Endothelial cell of umbilical vein (primary cell): Measurements from ENCODE around the gene RFC2. TPM values are rescaled to one million over a fixed set of nuclear protein-coding genes. Genes with fewer than 3 reads are reported as not detected.

Experiments
- BruUV-seq: library from RNA; stranded (reverse); fragments of 400-500 nt; replicated peaks from 2 replicates; lab custom pipeline; 2021; lab: Mats Ljungman, UMichigan
- CTCF ChIA-PET: fragments of 300-600, 350-600 bp; sonication (Branson Sonifier 250); formaldehyde crosslinking; loops from one replicate; lab custom pipeline; 2021; ENCODE audit warnings: antibody characterized with exemption, inconsistent platforms; lab: Charles Lee
- POLR2A ChIA-PET: fragments of 300-600, 350-600 bp; sonication (Branson Sonifier 250); formaldehyde crosslinking; loops from one replicate; lab custom pipeline; 2021; ENCODE audit warnings: antibody characterized with exemption, inconsistent platforms; lab: Charles Lee
- DNase-seq: peaks from one replicate; pipeline ENCODE4 v3.0.0-alpha.2; 2011; ENCODE audit warnings: low read depth, low spot score
- FAIRE-seq: peaks from 2 replicates; lab custom pipeline; 2011; peaks lifted over from hg19 to GRCh38; lab: Jason Lieb, UNC
- H2AFZ ChIP-seq: 2 replicates; pipeline ENCODE4 v1.6.0; 2012; ENCODE audit warnings: low read depth, low read length, control low read depth, inconsistent platforms
- H3K27ac ChIP-seq: 2 replicates; pipeline ENCODE4 v1.5.1; 2011; ENCODE audit warnings: low read depth, mild to moderate bottlenecking, control low read depth, low read length, moderate library complexity; ENCODE audit not compliant: insufficient read depth
- H3K27me3 ChIP-seq, 2 experiments: 2 replicates each; pipeline versions ENCODE4 v1.6.0 to v1.6.1; 2011; ENCODE audit warnings: low read length in 2 of 2, mixed read lengths in 1 of 2; ENCODE audit not compliant: control insufficient read depth in 2 of 2, insufficient read depth in 2 of 2
- H3K36me3 ChIP-seq, 2 experiments: 2 replicates in 1 of 2; 3 replicates in 1 of 2; pipeline ENCODE4 v1.5.1; 2011; ENCODE audit warnings: low read length in 2 of 2, mild to moderate bottlenecking in 1 of 2, moderate library complexity in 1 of 2; ENCODE audit not compliant: control insufficient read depth in 2 of 2, insufficient read depth in 2 of 2; ENCODE audit errors: extremely low read depth in 1 of 2
- H3K4me1 ChIP-seq: 3 replicates; pipeline ENCODE4 v1.5.1; 2011; ENCODE audit warnings: mild to moderate bottlenecking, low read length; ENCODE audit not compliant: control insufficient read depth, insufficient read depth; ENCODE audit errors: extremely low read depth
- H3K4me2 ChIP-seq: 2 replicates; pipeline ENCODE4 v1.6.1; 2011; ENCODE audit warnings: low read length, control low read depth, mixed read lengths; ENCODE audit not compliant: insufficient read depth
- H3K4me3 ChIP-seq, 3 experiments: fragments of 200-600 bp in 1 of 3; sonication (generic), shearing (Covaris generic) in 1 of 3; replicated peaks in 1 of 3; 2 replicates each; pipeline ENCODE4 v1.5.1; 2011 to 2016; ENCODE audit warnings: control low read depth in 3 of 3, low read length in 3 of 3, mild to moderate bottlenecking in 2 of 3, inconsistent platforms in 1 of 3, low read depth in 1 of 3, moderate library complexity in 1 of 3; ENCODE audit not compliant: insufficient read depth in 1 of 3
- H3K79me2 ChIP-seq: 2 replicates; pipeline ENCODE4 v1.6.0; 2012; ENCODE audit warnings: low read length, inconsistent platforms; ENCODE audit not compliant: control insufficient read depth, insufficient read depth
- H3K9ac ChIP-seq: replicated peaks from 2 replicates; pipeline ENCODE3; 2011; ENCODE audit warnings: low read length, control low read depth; ENCODE audit not compliant: insufficient read depth; ENCODE audit errors: extremely low read depth
- H3K9me1 ChIP-seq: replicated peaks from 3 replicates; pipeline ENCODE4 v1.6.0; 2011; ENCODE audit warnings: mild to moderate bottlenecking, low read length; ENCODE audit not compliant: control insufficient read depth, insufficient read depth; ENCODE audit errors: extremely low read depth
- H3K9me3 ChIP-seq: replicated peaks from 2 replicates; pipeline ENCODE4 v1.5.1; 2012; ENCODE audit warnings: low read length, inconsistent platforms; ENCODE audit not compliant: control insufficient read depth, insufficient read depth
- H4K20me1 ChIP-seq: replicated peaks from 2 replicates; pipeline ENCODE3; 2011; ENCODE audit warnings: mild to moderate bottlenecking, low read length; ENCODE audit not compliant: control insufficient read depth, insufficient read depth; ENCODE audit errors: extremely low read depth
- CTCF ChIP-seq, 2 donors: IDR thresholded peaks; 1 replicate in 1 of 2; 2 replicates in 1 of 2; pipeline ENCODE4 v1.5.1; 2011; ENCODE audit warnings: low read length in 2 of 2, mild to moderate bottlenecking in 2 of 2, moderate library complexity in 2 of 2, control low read depth in 1 of 2, inconsistent platforms in 1 of 2, low read depth in 1 of 2; ENCODE audit not compliant: insufficient read depth in 1 of 2; ENCODE audit errors: extremely low read depth in 1 of 2
- EZH2 ChIP-seq: IDR thresholded peaks from 2 replicates; pipeline ENCODE4 v1.6.1; 2012; ENCODE audit warnings: borderline replicate concordance, low read depth, mild to moderate bottlenecking, moderate library complexity, low read length, inconsistent platforms; ENCODE audit not compliant: severe bottlenecking
- FOS ChIP-seq: IDR thresholded peaks from 2 replicates; pipeline ENCODE4 v1.6.1; 2011; ENCODE audit warnings: mild to moderate bottlenecking, low read length, moderate library complexity, borderline replicate concordance; ENCODE audit not compliant: insufficient read depth
- GATA2 ChIP-seq: IDR thresholded peaks from 2 replicates; pipeline ENCODE4 v1.7.0; 2011; ENCODE audit warnings: low read depth, mild to moderate bottlenecking, moderate library complexity, mixed read lengths, low read length; ENCODE audit not compliant: insufficient read length, insufficient read depth
- JUN ChIP-seq: IDR thresholded peaks from 2 replicates; pipeline ENCODE4 v1.6.1; 2011; ENCODE audit warnings: borderline replicate concordance, low read depth; ENCODE audit not compliant: insufficient read length, insufficient read depth
- MAX ChIP-seq: IDR thresholded peaks from 2 replicates; pipeline ENCODE4 v1.6.1; 2011; ENCODE audit not compliant: insufficient read depth, insufficient read length
- MYC ChIP-seq: IDR thresholded peaks from one replicate; pipeline ENCODE4 v1.6.1; 2011; ENCODE audit warnings: mild to moderate bottlenecking, low read depth, low read length
- POLR2AphosphoS5 ChIP-seq: IDR thresholded peaks from 2 replicates; pipeline ENCODE4 v1.6.1; 2012; ENCODE audit warnings: low read depth, mild to moderate bottlenecking, control low read depth, low read length, moderate library complexity; ENCODE audit not compliant: insufficient read depth
- dilution Hi-C: fragments of 300-500 bp; cut with MboI; formaldehyde crosslinking; loops from one replicate; pipeline ENCODE4 v1.15.0; 2019; ENCODE audit warnings: low sequenced_read_pairs; ENCODE audit not compliant: extremely low pct_ligation_motif_present
- intact Hi-C: fragments of 100-400 bp; cut with micrococcal nuclease; formaldehyde crosslinking; loops from one replicate; pipeline ENCODE4 v1.10.0; 2022
- polyA plus RNA-seq, 4 experiments: library from polyadenylated mRNA; depleted of rRNA in 3 of 4; stranded (reverse) in 3 of 4; unstranded in 1 of 4; fragments of >200 nt; gene quantifications; 2 replicates each; pipeline versions ENCODE4 v1.2.1 to v1.2.3, GENCODE V29; 2011 to 2012; ENCODE audit warnings: missing spikeins in 1 of 4
- total RNA-seq: library from RNA; stranded (reverse); gene quantifications from 2 replicates; pipeline ENCODE4 v1.2.3, GENCODE V29; 2021

The RFC2 gene
- total and polyA plus RNA-seq, 2 donors (not counting 3 experiments of a cell fraction or from before 2014, with no cell fraction given) = 24.4 to 44.3 TPM

- dilution Hi-C loops (no loop called here), intact Hi-C loops (no loop called here)
- no peak for TF ChIP-seq MAX
- no peak for TF ChIP-seq GATA2
- Histone ChIP-seq H3K4me3 (no peak overlapping the region), H4K20me1 (no peaks in the 10 kb centered on the region), H2AFZ (no peak overlapping the region), H3K36me3 (peaks cover 7 to 14% of the 10 kb centered on the region in 2 experiments), H3K27me3 (no peaks in the 10 kb centered on the region), H3K4me2 (no peak overlapping the region), H3K9me3 (no peaks in the 10 kb centered on the region), H3K9ac (no peak overlapping the region), H3K27ac (no peak overlapping the region), H3K79me2 (no peaks in the 10 kb centered on the region), H3K4me1 (no peaks in the 10 kb centered on the region), H3K9me1 (no peaks in the 10 kb centered on the region)
- CTCF ChIA-PET = interaction anchor here (1.1 to 2.1 kb wide), 2 partner anchors 18 to 30 kb away, joined by 3 to 11 read pairs; partner anchors contain the start of gene RFC2
- POLR2A ChIA-PET = no interaction called here
- DNase-seq (no peak), FAIRE-seq (no peak)
- BruUV-seq = no TSS peak
Measured at GRCh38 chr7:74236284-74236683, 17.9 kb downstream of the RFC2 start.

GRCh38 chr7:74235518-74236268 lies 18.5 kb downstream of the RFC2 start:
- no peaks in the 10 kb centered on the region for H3K9me1 ChIP-seq
- H3K4me2 ChIP-seq = no peak overlapping the region
- no peaks in the 10 kb centered on the region for H3K79me2 ChIP-seq
- no peak for FAIRE-seq
- CTCF ChIA-PET = interaction anchor here (1.1 to 2.1 kb wide), 2 partner anchors 19 to 29 kb away, joined by 3 to 11 read pairs; partner anchors contain the start of gene RFC2
- H3K4me3 ChIP-seq = no peak overlapping the region
- H3K9ac ChIP-seq = no peak overlapping the region
- no peak for DNase-seq
- dilution Hi-C loops = no loop called here
- no peak overlapping the region for H3K27ac ChIP-seq
- no peaks in the 10 kb centered on the region for H3K4me1 ChIP-seq
- intact Hi-C loops = no loop called here
- no peaks in the 10 kb centered on the region for H3K27me3 ChIP-seq
- POLR2A ChIA-PET = no interaction called here
- H3K36me3 ChIP-seq = peaks cover 9 to 14% of the 10 kb centered on the region in 2 experiments
- TF ChIP-seq MAX = no peak
- TF ChIP-seq POLR2AphosphoS5 = no peak
- TF ChIP-seq CTCF (IDR thresholded peaks at IDR 0.05; ENCODE audit: extremely low read depth in 1 of 2, insufficient read depth in 1 of 2, low read depth in 1 of 2, low read length in 2 of 2) = no peak
- TF ChIP-seq GATA2 = no peak
- TF ChIP-seq MYC = no peak
- TF ChIP-seq FOS = no peak
- TF ChIP-seq JUN = no peak
- TF ChIP-seq EZH2 = no peak
- H4K20me1 ChIP-seq = no peaks in the 10 kb centered on the region
- no TSS peak for BruUV-seq
- H3K9me3 ChIP-seq = no peaks in the 10 kb centered on the region
- H2AFZ ChIP-seq = no peak overlapping the region
